Suprapubic skin (tissue), 4 donors: Measurements from ENCODE around the gene DMRT2. TPM values are rescaled to one million over a fixed set of nuclear protein-coding genes. Genes with fewer than 3 reads are reported as not detected.

ENCODE experiments used
- DNase-seq, 2 donors: peaks; one replicate each; pipeline ENCODE4 v3.0.0-alpha.2; 2019; ENCODE audit warnings: low spot score in 2 of 2
- H3K27ac ChIP-seq: fragments of 200-600 bp; sonication (generic); one replicate; pipeline ENCODE4 v1.5.1; 2019
- H3K27me3 ChIP-seq: fragments of 200-600 bp; sonication (generic); one replicate; pipeline ENCODE4 v1.5.1; 2019
- H3K36me3 ChIP-seq: fragments of 200-600 bp; sonication (generic); one replicate; pipeline ENCODE4 v1.5.1; 2019
- H3K4me1 ChIP-seq: fragments of 200-600 bp; sonication (generic); one replicate; pipeline ENCODE4 v1.5.1; 2019
- H3K4me3 ChIP-seq: fragments of 200-600 bp; sonication (generic); one replicate; pipeline ENCODE4 v1.5.1; 2019; ENCODE audit warnings: mild to moderate bottlenecking
- H3K9me3 ChIP-seq: fragments of 200-600 bp; sonication (generic); one replicate; pipeline ENCODE4 v1.5.1; 2019
- CTCF ChIP-seq, 2 donors: fragments of 200-600 bp in 1 of 2; fragments of 450-650 bp in 1 of 2; sonication (generic) in 1 of 2; IDR thresholded peaks; one replicate each; pipeline ENCODE4 v1.5.1; 2016 to 2019; ENCODE audit warnings: antibody characterized with exemption in 2 of 2, mild to moderate bottlenecking in 1 of 2, moderate library complexity in 1 of 2
- EP300 ChIP-seq: sonication (generic); formaldehyde crosslinking; IDR thresholded peaks from one replicate; pipeline ENCODE4 v1.6.1; 2017; ENCODE audit warnings: antibody characterized with exemption
- POLR2A ChIP-seq, 2 donors: fragments of 450-650 bp; IDR thresholded peaks; one replicate each; pipeline ENCODE4 v1.6.1; 2017; ENCODE audit warnings: antibody characterized with exemption in 2 of 2, mild to moderate bottlenecking in 2 of 2, moderate library complexity in 2 of 2
- POLR2AphosphoS5 ChIP-seq, 3 donors: sonication (generic); formaldehyde crosslinking; IDR thresholded peaks; one replicate each; pipeline ENCODE4 v1.6.1; 2017; ENCODE audit warnings: antibody characterized with exemption in 3 of 3
- WGBS: methylation state at CpG from one replicate; pipeline ENCODE4 v1.1.5; 2018; 5-methylcytosine and 5-hydroxymethylcytosine counted together
- total RNA-seq, 4 donors: library from RNA; depleted of rRNA; stranded (reverse); fragments of >200 nt; gene quantifications; one replicate each; pipeline ENCODE4 v1.1.0, GENCODE V29; 2016

The DMRT2 gene
- total RNA-seq, 4 donors from 2014 or later = 0.60 to 1.1 (median 0.68) TPM

GRCh38 chr9:1008216-1008615, 41.9 kb upstream of the DMRT2 start:
- H3K4me3 ChIP-seq = no peak overlapping the region
- H3K27me3 ChIP-seq = peaks cover 6% of the 10 kb centered on the region
- H3K9me3 ChIP-seq = no peaks in the 10 kb centered on the region
- no peaks in the 10 kb centered on the region for H3K36me3 ChIP-seq
- no peak overlapping the region for H3K27ac ChIP-seq
- 85% methylated on average over 3 of the region's 3 CpGs for WGBS
- H3K4me1 ChIP-seq = peaks cover 3% of the 10 kb centered on the region
- TF ChIP-seq POLR2AphosphoS5 (IDR thresholded peaks at IDR 0.05) = no peak
- TF ChIP-seq EP300 = no peak
- TF ChIP-seq POLR2A (IDR thresholded peaks at IDR 0.05) = no peak
- TF ChIP-seq CTCF (IDR thresholded peaks at IDR 0.05) = no peak
- DNase-seq = no peak

- Histone ChIP-seq H3K9me3 (no peaks in the 10 kb centered on the region), H3K27ac (no peak overlapping the region), H3K4me3 (no peak overlapping the region), H3K27me3 (peaks cover 6% of the 10 kb centered on the region), H3K4me1 (peaks cover 3% of the 10 kb centered on the region), H3K36me3 (no peaks in the 10 kb centered on the region)
- TF ChIP-seq CTCF (IDR thresholded peaks at IDR 0.05) = peak; percentile 86 to 97
- no peak for TF ChIP-seq EP300
- TF ChIP-seq POLR2AphosphoS5 (IDR thresholded peaks at IDR 0.05) = no peak
- TF ChIP-seq POLR2A (IDR thresholded peaks at IDR 0.05) = no peak
- peak; percentile 88 to 91 for DNase-seq
- WGBS = 4% methylated on average over 12 of the region's 14 CpGs
These were observed 41.0 kb upstream of the DMRT2 start for GRCh38 chr9:1009101-1009707.

- DNase-seq = no peak
- TF ChIP-seq POLR2A (IDR thresholded peaks at IDR 0.05) (no peak), CTCF (IDR thresholded peaks at IDR 0.05) (no peak), EP300 (no peak), POLR2AphosphoS5 (IDR thresholded peaks at IDR 0.05) (no peak)
- Histone ChIP-seq H3K9me3 (no peaks in the 10 kb centered on the region), H3K4me1 (peaks cover 3% of the 10 kb centered on the region), H3K36me3 (no peaks in the 10 kb centered on the region), H3K27ac (no peak overlapping the region), H3K4me3 (no peak overlapping the region), H3K27me3 (peaks cover 3% of the 10 kb centered on the region)
- WGBS = 72% methylated on average over 5 of the region's 5 CpGs
These were observed 37.1 kb upstream of the DMRT2 start for GRCh38 chr9:1013021-1013420.

- no peak for DNase-seq
- peaks cover 3% of the 10 kb centered on the region for H3K27me3 ChIP-seq
- H3K9me3 ChIP-seq = no peaks in the 10 kb centered on the region
- no peak for TF ChIP-seq EP300
- TF ChIP-seq POLR2AphosphoS5 (IDR thresholded peaks at IDR 0.05) = no peak
- TF ChIP-seq POLR2A (IDR thresholded peaks at IDR 0.05) = no peak
- no peak for TF ChIP-seq CTCF (IDR thresholded peaks at IDR 0.05)
- H3K4me1 ChIP-seq = peaks cover 2% of the 10 kb centered on the region
- H3K4me3 ChIP-seq = no peak overlapping the region
- no peaks in the 10 kb centered on the region for H3K36me3 ChIP-seq
- WGBS = 84% methylated on average over 4 of the region's 4 CpGs
- no peak overlapping the region for H3K27ac ChIP-seq
These were observed 35.9 kb upstream of the DMRT2 start for GRCh38 chr9:1014225-1014624.

GRCh38 chr9:1014640-1015039, 35.5 kb upstream of the DMRT2 start:
- 80% methylated on average over 2 of the region's 2 CpGs for WGBS
- no peak for TF ChIP-seq EP300
- no peak for TF ChIP-seq CTCF (IDR thresholded peaks at IDR 0.05)
- TF ChIP-seq POLR2A (IDR thresholded peaks at IDR 0.05) = no peak
- no peak for TF ChIP-seq POLR2AphosphoS5 (IDR thresholded peaks at IDR 0.05)
- no peaks in the 10 kb centered on the region for H3K9me3 ChIP-seq
- no peak for DNase-seq
- H3K4me3 ChIP-seq = no peak overlapping the region
- H3K36me3 ChIP-seq = no peaks in the 10 kb centered on the region
- H3K27ac ChIP-seq = no peak overlapping the region
- H3K4me1 ChIP-seq = no peaks in the 10 kb centered on the region
- peaks cover 3% of the 10 kb centered on the region for H3K27me3 ChIP-seq
